GM12872 (cell line): ENCODE data around the gene TMEM132E.

Experiments used
- TF ChIP-seq, protein P1 (sequence below): IDR thresholded peaks from 3 replicates; pipeline ENCODE4 v1.5.1; 2011; ENCODE audit warnings: low read depth, mild to moderate bottlenecking, low read length, moderate library complexity; ENCODE audit not compliant: insufficient read depth

Gene TMEM132E, protein sequence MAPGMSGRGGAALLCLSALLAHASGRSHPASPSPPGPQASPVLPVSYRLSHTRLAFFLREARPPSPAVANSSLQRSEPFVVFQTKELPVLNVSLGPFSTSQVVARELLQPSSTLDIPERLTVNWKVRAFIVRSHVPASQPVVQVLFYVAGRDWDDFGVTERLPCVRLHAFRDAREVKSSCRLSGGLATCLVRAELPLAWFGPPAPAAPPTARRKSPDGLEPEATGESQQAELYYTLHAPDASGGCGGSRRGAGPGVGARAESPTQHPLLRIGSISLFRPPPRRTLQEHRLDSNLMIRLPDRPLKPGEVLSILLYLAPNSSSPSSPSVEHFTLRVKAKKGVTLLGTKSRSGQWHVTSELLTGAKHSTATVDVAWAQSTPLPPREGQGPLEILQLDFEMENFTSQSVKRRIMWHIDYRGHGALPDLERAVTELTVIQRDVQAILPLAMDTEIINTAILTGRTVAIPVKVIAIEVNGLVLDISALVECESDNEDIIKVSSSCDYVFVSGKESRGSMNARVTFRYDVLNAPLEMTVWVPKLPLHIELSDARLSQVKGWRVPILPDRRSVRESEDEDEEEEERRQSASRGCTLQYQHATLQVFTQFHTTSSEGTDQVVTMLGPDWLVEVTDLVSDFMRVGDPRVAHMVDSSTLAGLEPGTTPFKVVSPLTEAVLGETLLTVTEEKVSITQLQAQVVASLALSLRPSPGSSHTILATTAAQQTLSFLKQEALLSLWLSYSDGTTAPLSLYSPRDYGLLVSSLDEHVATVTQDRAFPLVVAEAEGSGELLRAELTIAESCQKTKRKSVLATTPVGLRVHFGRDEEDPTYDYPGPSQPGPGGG (N-terminal part only)

DNA sequence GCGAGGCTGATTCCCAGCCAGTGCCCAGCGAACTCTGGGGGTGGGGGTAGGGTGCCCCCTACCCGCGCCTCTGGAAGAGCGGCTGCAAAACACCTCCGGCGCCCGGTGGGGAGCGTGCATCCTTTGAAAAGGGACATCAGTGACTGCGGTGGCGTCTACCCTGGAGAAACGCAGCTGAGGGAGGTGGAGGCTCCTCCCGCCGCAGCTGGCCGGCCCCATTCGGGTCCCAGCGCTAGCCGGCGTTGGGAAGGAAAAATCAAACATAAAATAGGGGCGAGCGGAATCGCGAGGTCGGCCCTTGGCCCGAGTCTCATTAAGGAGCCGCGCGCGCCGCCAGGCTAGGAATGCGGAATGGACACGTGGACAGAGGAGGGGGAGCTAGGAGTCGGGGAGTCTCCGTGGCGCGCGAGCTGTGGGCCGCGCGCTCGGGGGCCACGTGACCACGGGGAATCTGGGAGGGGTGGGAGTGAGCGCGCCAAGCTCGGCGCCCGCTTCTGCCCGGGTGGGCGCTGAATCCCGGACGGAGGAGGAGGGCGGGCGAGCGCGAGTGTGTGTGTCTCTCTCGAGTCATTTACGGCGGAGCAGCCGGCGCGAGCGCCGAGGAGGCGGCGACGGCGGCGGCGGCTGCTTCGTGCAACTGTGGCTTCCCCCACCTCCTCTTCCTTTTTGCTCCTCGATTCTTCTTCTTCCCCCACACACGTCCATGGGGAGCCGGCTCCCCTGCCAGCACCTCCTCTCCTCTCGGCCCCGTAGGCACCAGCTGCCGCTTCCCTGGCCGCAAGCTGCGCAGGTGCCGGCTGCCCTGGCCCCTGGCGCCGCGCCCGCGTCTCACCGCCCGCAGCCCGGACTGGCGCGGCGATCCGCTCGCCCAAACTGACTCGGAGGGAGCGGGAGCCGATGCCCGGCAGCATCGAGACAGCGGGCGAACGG is at the start of gene TMEM132E:
Gene TMEM132E, plus strand, starts transcription at position 566 of the 930 bp plus-strand sequence. CDS start 1,495 bp downstream, outside the sequence.
- TF ChIP-seq, protein P1, sequence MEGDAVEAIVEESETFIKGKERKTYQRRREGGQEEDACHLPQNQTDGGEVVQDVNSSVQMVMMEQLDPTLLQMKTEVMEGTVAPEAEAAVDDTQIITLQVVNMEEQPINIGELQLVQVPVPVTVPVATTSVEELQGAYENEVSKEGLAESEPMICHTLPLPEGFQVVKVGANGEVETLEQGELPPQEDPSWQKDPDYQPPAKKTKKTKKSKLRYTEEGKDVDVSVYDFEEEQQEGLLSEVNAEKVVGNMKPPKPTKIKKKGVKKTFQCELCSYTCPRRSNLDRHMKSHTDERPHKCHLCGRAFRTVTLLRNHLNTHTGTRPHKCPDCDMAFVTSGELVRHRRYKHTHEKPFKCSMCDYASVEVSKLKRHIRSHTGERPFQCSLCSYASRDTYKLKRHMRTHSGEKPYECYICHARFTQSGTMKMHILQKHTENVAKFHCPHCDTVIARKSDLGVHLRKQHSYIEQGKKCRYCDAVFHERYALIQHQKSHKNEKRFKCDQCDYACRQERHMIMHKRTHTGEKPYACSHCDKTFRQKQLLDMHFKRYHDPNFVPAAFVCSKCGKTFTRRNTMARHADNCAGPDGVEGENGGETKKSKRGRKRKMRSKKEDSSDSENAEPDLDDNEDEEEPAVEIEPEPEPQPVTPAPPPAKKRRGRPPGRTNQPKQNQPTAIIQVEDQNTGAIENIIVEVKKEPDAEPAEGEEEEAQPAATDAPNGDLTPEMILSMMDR, result no peak

DNA sequence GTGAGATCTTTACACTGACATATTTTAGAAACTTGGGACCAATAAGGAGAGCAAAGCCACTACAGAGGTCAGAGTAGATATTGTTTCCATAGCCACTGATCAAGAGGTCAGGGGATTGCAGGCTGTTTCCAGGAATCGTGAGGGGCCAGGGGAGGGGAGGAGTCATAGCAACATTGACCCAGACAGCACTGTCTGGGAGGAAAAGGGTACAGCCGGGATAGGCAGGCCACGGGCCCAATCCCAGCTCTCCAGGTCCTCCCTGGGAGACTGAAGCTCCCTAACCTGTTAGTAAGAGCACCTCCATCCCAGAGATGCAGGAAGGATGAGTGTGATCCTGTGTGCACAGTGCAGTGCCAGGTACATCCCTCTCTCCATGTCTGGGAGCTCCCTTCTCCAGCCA is 48.5 kb upstream of the TMEM132E start:
- TF ChIP-seq, protein P1, result no peak

DNA sequence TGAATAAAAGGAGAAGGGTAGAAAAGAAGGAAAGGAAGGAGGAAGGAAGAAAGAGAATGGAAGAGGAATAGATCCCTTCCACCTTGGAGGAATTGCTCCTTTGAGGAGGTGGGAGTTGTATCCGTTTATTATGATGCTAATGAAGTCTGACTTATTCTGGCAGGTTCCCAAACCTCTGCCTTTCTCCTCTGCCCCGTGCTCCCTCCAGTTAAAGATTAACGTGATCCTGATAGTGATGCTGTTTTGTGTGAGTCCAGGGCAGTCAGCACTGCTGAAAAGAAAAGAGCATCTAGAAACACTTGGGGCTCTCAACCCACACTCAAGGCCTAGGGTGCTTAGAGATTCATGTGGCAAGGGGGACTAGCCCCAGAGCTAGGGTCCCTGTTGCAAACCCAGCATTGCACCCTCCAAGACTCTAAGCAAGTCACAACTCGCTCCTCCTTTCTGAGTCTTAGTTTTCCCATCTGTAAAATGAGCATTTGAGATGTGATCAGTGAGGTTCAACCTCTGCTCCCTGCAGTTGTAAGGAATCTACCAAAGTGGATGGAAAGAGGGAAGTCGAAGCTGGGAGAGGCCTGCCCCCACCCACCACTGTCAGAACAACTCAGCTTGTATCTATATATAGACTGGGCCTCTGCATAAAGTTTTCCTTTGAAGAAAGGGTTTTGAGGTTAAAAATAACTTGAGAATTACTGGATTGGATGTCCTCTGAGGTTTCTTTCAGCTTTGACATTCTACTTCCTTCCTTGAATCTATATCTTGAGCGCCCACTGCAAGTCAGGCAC is 46.9 kb upstream of the TMEM132E start:
- TF ChIP-seq, protein P1, result no peak

DNA sequence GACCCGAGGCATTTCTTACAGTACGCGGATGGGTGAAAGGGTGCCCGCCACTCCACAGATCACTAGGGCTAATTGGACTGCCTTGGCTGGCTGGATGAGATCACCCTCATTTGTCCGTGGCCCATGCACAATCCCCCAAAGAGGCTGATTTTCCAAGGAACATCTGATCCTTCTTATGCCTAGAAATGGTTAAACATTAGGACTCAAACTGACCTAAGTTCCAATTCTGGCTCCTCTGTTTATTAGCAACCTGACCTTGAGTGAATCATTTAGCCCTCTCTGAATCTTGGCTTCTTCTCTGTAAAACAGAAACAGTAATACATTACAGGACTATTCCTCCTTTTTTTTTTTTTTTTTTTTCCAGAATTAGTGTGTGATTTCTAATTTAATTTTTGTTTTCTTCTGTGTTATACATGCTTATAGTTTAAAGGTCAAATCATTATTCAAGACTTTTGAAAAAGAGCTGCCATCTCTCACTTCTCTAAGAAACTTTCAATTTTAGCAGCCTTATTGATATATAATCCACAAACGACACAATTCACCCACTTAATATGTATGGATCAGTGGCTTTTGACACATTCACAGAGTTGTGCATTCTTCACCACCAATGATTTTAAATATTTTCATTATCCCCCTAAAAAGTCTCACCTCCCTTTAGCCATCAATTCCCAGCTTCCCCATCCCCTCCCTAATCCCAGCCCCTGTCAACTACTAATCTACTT is 45.4 kb upstream of the TMEM132E start:
- TF ChIP-seq, protein P1, result no peak

DNA sequence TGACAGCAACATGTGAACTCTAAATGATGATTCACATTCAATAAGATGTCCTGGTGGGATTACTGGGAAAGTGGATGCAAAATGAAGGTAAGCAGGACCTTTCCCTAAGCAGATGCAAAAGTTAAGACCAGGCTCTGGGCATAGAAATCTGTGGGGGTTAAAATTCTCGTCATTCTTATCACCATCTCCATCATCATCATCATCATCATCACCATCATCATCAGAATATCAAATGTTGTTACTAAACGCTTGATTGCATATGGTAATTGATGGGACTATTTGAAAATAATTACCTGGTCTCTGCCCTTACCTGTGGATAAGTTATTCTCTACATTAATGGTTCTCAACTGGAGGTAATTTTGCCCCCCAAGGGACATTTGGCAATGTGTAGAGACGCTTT is 41.9 kb upstream of the TMEM132E start:
- TF ChIP-seq, protein P1, result no peak

DNA sequence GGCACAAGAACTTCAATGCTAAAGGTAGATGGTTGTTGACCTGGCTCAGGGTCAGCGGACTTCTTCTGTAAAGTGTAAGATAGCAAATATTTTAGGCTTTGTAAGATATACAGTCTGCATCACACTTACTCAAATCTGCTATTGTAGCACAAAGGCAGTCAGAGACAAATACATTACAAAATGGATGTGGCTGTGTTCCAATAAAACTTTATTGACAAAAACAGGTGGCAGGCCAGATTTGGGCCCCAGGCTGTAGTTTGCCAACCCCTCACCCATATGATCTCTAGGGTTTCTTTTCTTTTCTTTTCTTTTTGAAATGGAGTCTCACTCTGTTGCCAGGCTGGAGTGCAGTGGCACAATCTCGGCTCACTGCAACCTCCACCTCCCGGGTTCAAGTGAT is 39.5 kb upstream of the TMEM132E start:
- TF ChIP-seq, protein P1, result no peak
